H1 (cell line): ENCODE results near the gene GPA33. TPM values are rescaled to one million over a fixed set of nuclear protein-coding genes. Genes with fewer than 3 reads are reported as not detected.

Source experiments
- CTCF ChIA-PET: fragments of 300-600 bp; sonication (Branson Sonifier 250); formaldehyde crosslinking; loops from one replicate; lab custom pipeline; 2021; ENCODE audit not compliant: partially characterized antibody; lab: Charles Lee
- POLR2A ChIA-PET: fragments of 300-600 bp; sonication (Branson Sonifier 250); formaldehyde crosslinking; loops from one replicate; lab custom pipeline; 2021; ENCODE audit warnings: inconsistent platforms; ENCODE audit not compliant: partially characterized antibody; lab: Charles Lee
- DNase-seq, 2 experiments: peaks; one replicate each; pipeline versions ENCODE4 v3.0.0 to v3.0.0-alpha.2; 2010 to 2022; ENCODE audit warnings: low spot score in 2 of 2, low read depth in 1 of 2, mixed read lengths in 1 of 2
- FAIRE-seq: peaks from 2 replicates; lab custom pipeline; 2011; peaks lifted over from hg19 to GRCh38; lab: Jason Lieb, UNC
- H2AFZ ChIP-seq: 2 replicates; pipeline ENCODE4 v1.8.1; 2012; ENCODE audit warnings: low read length, inconsistent platforms
- H2AK5ac ChIP-seq: 2 replicates; pipeline ENCODE4 v1.6.1; 2013; ENCODE audit warnings: low read depth, low read length
- H2BK120ac ChIP-seq: replicated peaks from 2 replicates; pipeline ENCODE3; 2013; ENCODE audit warnings: low read depth, low read length, inconsistent platforms
- H2BK12ac ChIP-seq: 2 replicates; pipeline ENCODE4 v1.6.1; 2013; ENCODE audit warnings: low read depth, low read length
- H2BK15ac ChIP-seq: 2 replicates; pipeline ENCODE4 v1.6.1; 2013; ENCODE audit warnings: low read length
- H2BK20ac ChIP-seq: 2 replicates; pipeline ENCODE4 v1.6.1; 2013; ENCODE audit warnings: low read length
- H2BK5ac ChIP-seq: 2 replicates; pipeline ENCODE4 v1.6.1; 2013; ENCODE audit warnings: low read depth, low read length
- H3K14ac ChIP-seq: 2 replicates; pipeline ENCODE4 v1.6.1; 2013; ENCODE audit warnings: inconsistent platforms; ENCODE audit not compliant: insufficient read length
- H3K18ac ChIP-seq: 2 replicates; pipeline ENCODE4 v1.6.1; 2013; ENCODE audit warnings: low read length; ENCODE audit errors: extremely low read depth
- H3K23ac ChIP-seq: 2 replicates; pipeline ENCODE4 v1.6.1; 2013; ENCODE audit warnings: inconsistent platforms; ENCODE audit not compliant: insufficient read length
- H3K23me2 ChIP-seq: 2 replicates; pipeline ENCODE4 v1.6.1; 2013; ENCODE audit warnings: low read depth, low read length
- H3K27ac ChIP-seq: 2 replicates; pipeline ENCODE4 v1.6.1; 2011; ENCODE audit warnings: low read depth, low read length, inconsistent platforms
- H3K27me3 ChIP-seq, 4 experiments: replicated peaks in 1 of 4; 1 replicate in 1 of 4; 2 replicates in 3 of 4; pipeline versions ENCODE4 v1.6.1 to v1.8.1; 2011 to 2013; ENCODE audit warnings: low read length in 3 of 4, mild to moderate bottlenecking in 3 of 4, inconsistent platforms in 2 of 4, mixed read lengths in 2 of 4, moderate library complexity in 1 of 4; ENCODE audit not compliant: control insufficient read depth in 3 of 4, insufficient read depth in 3 of 4; ENCODE audit errors: extremely low read depth in 1 of 4
- H3K36me3 ChIP-seq, 4 experiments: 2 replicates each; pipeline versions ENCODE4 v1.6.1 to v1.8.1; 2011 to 2013; ENCODE audit warnings: mild to moderate bottlenecking in 4 of 4, low read length in 3 of 4, moderate library complexity in 2 of 4, control low read depth in 1 of 4, inconsistent platforms in 1 of 4; ENCODE audit not compliant: insufficient read depth in 4 of 4, control insufficient read depth in 2 of 4
- H3K4ac ChIP-seq: replicated peaks from 2 replicates; pipeline ENCODE3; 2013; ENCODE audit warnings: low read length, low read depth, mixed read lengths, inconsistent platforms; ENCODE audit not compliant: insufficient read length
- H3K4me1 ChIP-seq, 4 experiments: replicated peaks in 1 of 4; 1 replicate in 1 of 4; 2 replicates in 3 of 4; pipeline versions ENCODE4 v1.6.1 to v1.8.1; 2011 to 2013; ENCODE audit warnings: low read length in 3 of 4, inconsistent platforms in 2 of 4, mixed read lengths in 1 of 4; ENCODE audit not compliant: insufficient read depth in 4 of 4, control insufficient read depth in 3 of 4
- H3K4me2 ChIP-seq, 2 experiments: 2 replicates each; pipeline versions ENCODE4 v1.6.1 to v1.8.1; 2011 to 2013; ENCODE audit warnings: low read depth in 2 of 2, low read length in 2 of 2, control low read depth in 1 of 2, inconsistent platforms in 1 of 2, mild to moderate bottlenecking in 1 of 2; ENCODE audit not compliant: insufficient read depth in 1 of 2
- H3K4me3 ChIP-seq, 4 experiments: fragments of 200-600, 300-600 bp in 1 of 4; sonication (generic), shearing (Covaris generic), sonication (Bioruptor Twin) in 1 of 4; 2 replicates each; pipeline versions ENCODE4 v1.5.1 to v1.8.1; 2011 to 2016; ENCODE audit warnings: low read length in 4 of 4, low read depth in 3 of 4, control low read depth in 2 of 4, inconsistent platforms in 2 of 4, mild to moderate bottlenecking in 2 of 4, mixed read lengths in 1 of 4, moderate library complexity in 1 of 4; ENCODE audit not compliant: insufficient read depth in 2 of 4; ENCODE audit errors: extremely low read depth in 1 of 4
- H3K56ac ChIP-seq: replicated peaks from 2 replicates; pipeline ENCODE3; 2013; ENCODE audit warnings: low read depth, mild to moderate bottlenecking, mixed read lengths, low read length, inconsistent platforms; ENCODE audit not compliant: insufficient read length
- H3K79me1 ChIP-seq: 2 replicates; pipeline ENCODE4 v1.6.1; 2013; ENCODE audit warnings: low read depth, low read length, control low read depth
- H3K79me2 ChIP-seq, 2 experiments: 2 replicates each; pipeline versions ENCODE4 v1.6.1 to v1.8.1; 2012 to 2013; ENCODE audit warnings: low read length in 2 of 2, mild to moderate bottlenecking in 2 of 2, inconsistent platforms in 1 of 2; ENCODE audit not compliant: insufficient read depth in 2 of 2, control insufficient read depth in 1 of 2
- H3K9ac ChIP-seq, 4 experiments: replicated peaks in 1 of 4; 1 replicate in 1 of 4; 2 replicates in 3 of 4; pipeline versions ENCODE4 v1.6.1 to v1.8.1; 2011 to 2013; ENCODE audit warnings: low read depth in 3 of 4, low read length in 3 of 4, control low read depth in 2 of 4, mild to moderate bottlenecking in 2 of 4, moderate library complexity in 2 of 4, inconsistent platforms in 1 of 4; ENCODE audit errors: extremely low read depth in 1 of 4
- H3K9me3 ChIP-seq, 2 experiments: 2 replicates each; pipeline versions ENCODE4 v1.6.1 to v1.8.1; 2012 to 2013; ENCODE audit warnings: mild to moderate bottlenecking in 2 of 2, moderate library complexity in 2 of 2, control low read depth in 1 of 2, inconsistent platforms in 1 of 2, low read depth in 1 of 2, low read length in 1 of 2, mixed read lengths in 1 of 2; ENCODE audit not compliant: insufficient read depth in 2 of 2
- H4K20me1 ChIP-seq, 2 experiments: replicated peaks in 1 of 2; 2 replicates each; pipeline versions ENCODE3 to v1.8.1; 2011 to 2013; ENCODE audit warnings: inconsistent platforms in 2 of 2, low read length in 2 of 2, mild to moderate bottlenecking in 1 of 2; ENCODE audit not compliant: insufficient read depth in 2 of 2, control insufficient read depth in 1 of 2
- H4K5ac ChIP-seq: 2 replicates; pipeline ENCODE4 v1.6.1; 2013; ENCODE audit warnings: low read length, low read depth, mixed read lengths, inconsistent platforms; ENCODE audit not compliant: insufficient read length
- H4K8ac ChIP-seq: 2 replicates; pipeline ENCODE4 v1.8.0; 2013; ENCODE audit warnings: mild to moderate bottlenecking, moderate library complexity, low read length, inconsistent platforms; ENCODE audit not compliant: insufficient read depth; ENCODE audit errors: extremely low read depth
- H4K91ac ChIP-seq: replicated peaks from 2 replicates; pipeline ENCODE3; 2013; ENCODE audit warnings: low read length, mixed read lengths, inconsistent platforms; ENCODE audit not compliant: insufficient read length
- BCL11A ChIP-seq, 2 experiments: IDR thresholded peaks; one replicate each; pipeline ENCODE4 v1.6.1; 2011; ENCODE audit warnings: low read depth in 2 of 2, low read length in 2 of 2, mild to moderate bottlenecking in 2 of 2
- CBX5 ChIP-seq: fragments of 300-800, 300-1000 bp; sonication (generic); IDR thresholded peaks from 2 replicates; pipeline ENCODE4 v1.7.1; 2016; ENCODE audit warnings: antibody characterized with exemption, low read length, low read depth
- EP300 ChIP-seq, 2 experiments: IDR thresholded peaks; 1 replicate in 1 of 2; 2 replicates in 1 of 2; pipeline ENCODE4 v1.6.1; 2011 to 2012; ENCODE audit warnings: low read depth in 2 of 2, low read length in 2 of 2, mild to moderate bottlenecking in 2 of 2, borderline replicate concordance in 1 of 2, inconsistent platforms in 1 of 2, moderate library complexity in 1 of 2
- FOSL1 ChIP-seq: IDR thresholded peaks from 2 replicates; pipeline ENCODE4 v1.6.1; 2011; ENCODE audit warnings: mild to moderate bottlenecking, low read depth, low read length, moderate library complexity; ENCODE audit not compliant: insufficient read depth
- HDAC2 ChIP-seq, 2 experiments: fragments of 300-600 bp in 1 of 2; sonication (generic) in 1 of 2; IDR thresholded peaks; 2 replicates each; pipeline ENCODE4 v1.6.1; 2011 to 2012; ENCODE audit warnings: low read depth in 2 of 2, low read length in 2 of 2, mild to moderate bottlenecking in 2 of 2, moderate library complexity in 2 of 2, borderline replicate concordance in 1 of 2, inconsistent platforms in 1 of 2
- HDAC6 ChIP-seq: IDR thresholded peaks from one replicate; pipeline ENCODE4 v1.7.1; 2012; ENCODE audit warnings: low read depth, mild to moderate bottlenecking, inconsistent platforms, low read length, moderate library complexity
- MAFK ChIP-seq: IDR thresholded peaks from 2 replicates; pipeline ENCODE4 v1.6.1; 2012; ENCODE audit warnings: low read depth, mild to moderate bottlenecking, improper control_type of control experiment, low read length
- RAD21 ChIP-seq, 2 experiments: IDR thresholded peaks in 1 of 2; conservative IDR thresholded peaks in 1 of 2; 2 replicates each; pipeline ENCODE4 v1.6.1; 2011; ENCODE audit warnings: low read depth in 2 of 2, low read length in 2 of 2, improper control_type of control experiment in 1 of 2, inconsistent platforms in 1 of 2, mild to moderate bottlenecking in 1 of 2, moderate library complexity in 1 of 2
- SIRT6 ChIP-seq: IDR thresholded peaks from one replicate; pipeline ENCODE4 v1.7.1; 2012; ENCODE audit warnings: low read length, inconsistent platforms
- SIX5 ChIP-seq: IDR thresholded peaks from 2 replicates; pipeline ENCODE4 v1.6.1; 2011; ENCODE audit warnings: mild to moderate bottlenecking, low read depth, low read length
- SP2 ChIP-seq: IDR thresholded peaks from 2 replicates; pipeline ENCODE4 v1.6.1; 2012; ENCODE audit warnings: mild to moderate bottlenecking, low read length, inconsistent platforms
- TCF12 ChIP-seq: IDR thresholded peaks from 2 replicates; pipeline ENCODE4 v1.6.1; 2011; ENCODE audit warnings: low read depth, mild to moderate bottlenecking, low read length
- WGBS, 2 experiments: shearing (Covaris generic) in 1 of 2; methylation state at CpG; one replicate each; pipeline versions ENCODE4 v1.1.6 to v1.1.7; 2013 to 2015; ENCODE audit warnings: low lambda C conversion rate in 2 of 2, mixed read lengths in 2 of 2, inconsistent platforms in 1 of 2, low coverage in 1 of 2, missing lambda C conversion rate in 1 of 2; ENCODE audit not compliant: insufficient replicate concordance in 2 of 2, insufficient coverage in 1 of 2, insufficient read length in 1 of 2; ENCODE audit errors: extremely low coverage in 1 of 2, missing lambda C conversion rate in 1 of 2; 5-methylcytosine and 5-hydroxymethylcytosine counted together
- polyA plus RNA-seq, 7 experiments: library from polyadenylated mRNA; depleted of rRNA in 3 of 7; stranded (reverse) in 5 of 7; unstranded in 2 of 7; fragments of >200 nt in 5 of 7; fragments of 200-250 nt in 2 of 7; gene quantifications; 1 replicate in 5 of 7; 2 replicates in 1 of 7; 4 replicates in 1 of 7; pipeline versions ENCODE4 v1.2.1 to v1.2.3, GENCODE V29; 2011 to 2013; ENCODE audit warnings: missing spikeins in 2 of 7, mixed read lengths in 2 of 7
- total RNA-seq: library from RNA; stranded (reverse); fragmentation: NEBNext Ultra II Directional; extraction: Animal tissue kit (Norgen Biotek cat#: 25700); gene quantifications from 2 replicates; pipeline ENCODE4 v1.2.1, GENCODE V29; 2021
- TF ChIP-seq, protein P1 (sequence below): IDR thresholded peaks from 2 replicates; pipeline ENCODE4 v1.6.1; 2011; ENCODE audit warnings: low read length, improper control_type of control experiment

The GPA33 gene
- total and polyA plus RNA-seq, 2 of the 8 experiments (the other 6 are each of a cell fraction or from before 2014, with no cell fraction given), result 0.19 to 0.67 TPM

DNA sequence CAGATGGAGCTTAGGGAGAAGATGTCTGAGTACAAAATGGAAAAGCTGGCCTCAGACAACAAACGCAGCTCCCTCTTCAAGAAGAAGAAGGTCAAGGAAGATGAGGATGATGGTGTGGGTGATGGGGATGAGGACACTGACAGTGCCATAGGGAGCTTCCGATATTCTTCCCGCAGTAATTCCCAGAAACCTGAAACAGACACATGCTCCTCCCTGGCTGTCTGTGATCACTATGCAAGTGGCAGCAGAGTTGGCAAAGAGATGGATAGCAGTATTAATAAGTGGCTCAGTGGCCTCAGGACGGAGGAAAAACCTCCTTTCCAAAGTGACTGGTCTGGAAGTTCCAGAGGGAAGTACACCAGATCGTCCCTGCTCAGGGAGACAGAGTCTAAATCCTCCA lies 37.5 kb upstream of the GPA33 start:
- no peak overlapping the region for H2AFZ ChIP-seq
- no peak overlapping the region for H2BK20ac ChIP-seq
- H4K20me1 ChIP-seq, result no peaks in the 10 kb centered on the region
- no peak overlapping the region for H2BK120ac ChIP-seq
- no peaks in the 10 kb centered on the region for H3K9me3 ChIP-seq
- H4K5ac ChIP-seq, result no peak overlapping the region
- H3K36me3 ChIP-seq, result no peaks in the 10 kb centered on the region
- POLR2A ChIA-PET, result interaction anchor here (4.3 kb wide), 2 partner anchors 7 to 93 kb away, joined by 13 to 20 read pairs; partner anchors contain the start of gene POU2F1
- no peak overlapping the region for H3K4me3 ChIP-seq
- no peak overlapping the region for H3K4me2 ChIP-seq
- no peaks in the 10 kb centered on the region for H3K23me2 ChIP-seq
- H3K27me3 ChIP-seq, result no peaks in the 10 kb centered on the region
- no peak overlapping the region for H4K91ac ChIP-seq
- H3K79me1 ChIP-seq, result no peaks in the 10 kb centered on the region
- H3K79me2 ChIP-seq, result no peaks in the 10 kb centered on the region
- no peak for FAIRE-seq
- CTCF ChIA-PET, result interaction anchor here (1.0 to 8.0 kb wide), 6 partner anchors 9 to 67 kb away, joined by 3 to 81 read pairs (median 5); no protein-coding TSS in a partner anchor
- H3K27ac ChIP-seq, result no peak overlapping the region
- 91% methylated on average over 5 of the region's 5 CpGs; no CpG with 5 or more reads in 1 of the 2 experiments for WGBS, 2 experiments
- no peak overlapping the region for H4K8ac ChIP-seq
- no peak overlapping the region for H3K18ac ChIP-seq
- H2AK5ac ChIP-seq, result no peak overlapping the region
- no peak overlapping the region for H3K56ac ChIP-seq
- no peak overlapping the region for H2BK12ac ChIP-seq
- H2BK5ac ChIP-seq, result no peak overlapping the region
- DNase-seq, result no peak
- no peak overlapping the region for H2BK15ac ChIP-seq
- no peaks in the 10 kb centered on the region; a peak in 1 of 7 replicates for H3K4me1 ChIP-seq
- H3K4ac ChIP-seq, result no peak overlapping the region
- H3K9ac ChIP-seq, result no peak overlapping the region
- no peak overlapping the region for H3K14ac ChIP-seq
- no peak overlapping the region for H3K23ac ChIP-seq
- TF ChIP-seq SP2 (no peak), MAFK (no peak), EP300 (IDR thresholded peaks at IDR 0.05; ENCODE audit: borderline replicate concordance in 1 of 2, low read depth in 2 of 2, low read length in 2 of 2) (no peak), TCF12 (no peak), BCL11A (IDR thresholded peaks at IDR 0.05; ENCODE audit: low read depth in 2 of 2, low read length in 2 of 2) (no peak), RAD21 (IDR thresholded peaks at IDR 0.05 in 1 of 2, conservative IDR thresholded peaks at IDR 0.05 in 1 of 2; ENCODE audit: low read depth in 2 of 2, low read length in 2 of 2) (no peak), SIRT6 (no peak), CBX5 (no peak), FOSL1 (no peak), HDAC2 (IDR thresholded peaks at IDR 0.05; ENCODE audit: borderline replicate concordance in 1 of 2, low read depth in 2 of 2, low read length in 2 of 2) (no peak), SIX5 (no peak), HDAC6 (no peak)
- TF ChIP-seq, protein P1, sequence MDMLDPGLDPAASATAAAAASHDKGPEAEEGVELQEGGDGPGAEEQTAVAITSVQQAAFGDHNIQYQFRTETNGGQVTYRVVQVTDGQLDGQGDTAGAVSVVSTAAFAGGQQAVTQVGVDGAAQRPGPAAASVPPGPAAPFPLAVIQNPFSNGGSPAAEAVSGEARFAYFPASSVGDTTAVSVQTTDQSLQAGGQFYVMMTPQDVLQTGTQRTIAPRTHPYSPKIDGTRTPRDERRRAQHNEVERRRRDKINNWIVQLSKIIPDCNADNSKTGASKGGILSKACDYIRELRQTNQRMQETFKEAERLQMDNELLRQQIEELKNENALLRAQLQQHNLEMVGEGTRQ, result no peak
